Kidney tubule cell (primary cell): ENCODE data around the gene SH3RF3.

Experiments used
- DNase-seq: peaks from one replicate; pipeline ENCODE4 v3.0.0-alpha.2; 2018; ENCODE audit warnings: low spot score

Gene SH3RF3

GRCh38 chr2:109454304-109454703 is 325.3 kb downstream of the SH3RF3 start:
- DNase-seq = no peak

GRCh38 chr2:109454765-109455394 is 325.9 kb downstream of the SH3RF3 start:
- no peak for DNase-seq

GRCh38 chr2:109455731-109456691 is 327.0 kb downstream of the SH3RF3 start:
- no peak for DNase-seq

GRCh38 chr2:109456776-109457175 is 327.8 kb downstream of the SH3RF3 start:
- DNase-seq = no peak

- DNase-seq = peak; percentile 25
Measured at GRCh38 chr2:109457366-109457765, 328.4 kb downstream of the SH3RF3 start.

DNA sequence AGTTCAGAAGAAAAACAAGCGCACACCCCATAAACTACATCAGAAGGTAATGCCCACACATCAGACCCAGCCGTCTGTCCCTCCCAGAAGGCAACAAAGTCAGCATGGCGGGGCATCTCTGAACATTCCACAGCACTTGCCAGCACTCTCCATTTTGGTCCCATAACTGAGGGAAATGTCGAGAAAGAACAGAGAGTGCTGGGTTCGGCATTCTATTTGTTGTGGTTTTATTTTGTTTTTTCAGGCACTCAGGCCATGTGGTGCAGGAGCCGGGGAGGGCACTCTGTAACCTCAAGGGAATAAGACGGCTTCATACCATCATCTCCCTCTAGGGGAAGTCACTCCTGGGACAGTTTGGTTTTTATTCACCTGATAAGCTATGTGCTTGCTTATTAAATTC is 328.8 kb downstream of the SH3RF3 start:
- DNase-seq = no peak

GRCh38 chr2:109458512-109458911 is 329.5 kb downstream of the SH3RF3 start:
- no peak for DNase-seq

DNA sequence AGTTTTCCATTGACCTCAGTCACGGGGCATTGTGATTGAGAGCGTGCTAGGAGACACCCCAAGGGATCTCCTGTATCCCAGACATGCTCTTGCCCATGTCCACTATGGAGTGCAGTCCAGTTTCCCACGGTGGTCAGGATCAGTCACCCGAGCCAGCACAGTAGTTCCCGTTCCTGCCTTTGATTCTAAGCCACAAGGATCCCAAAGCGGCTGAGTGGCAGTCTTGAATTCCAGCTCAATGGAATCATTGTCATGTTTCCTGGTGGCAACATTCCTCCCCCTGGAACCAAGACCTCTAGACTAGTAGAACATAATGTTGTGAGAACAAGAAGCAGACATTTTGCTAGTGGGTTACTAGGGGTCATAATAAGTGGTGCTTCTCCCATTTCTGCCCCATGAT is 330.5 kb downstream of the SH3RF3 start:
- peak; percentile 82 for DNase-seq

- peak; percentile 87 for DNase-seq
Measured at GRCh38 chr2:109460553-109461324, 331.7 kb downstream of the SH3RF3 start.

- no peak for DNase-seq
Measured at GRCh38 chr2:109463236-109463635, 334.2 kb downstream of the SH3RF3 start.

- DNase-seq = no peak
Measured at GRCh38 chr2:109463891-109464290, 334.9 kb downstream of the SH3RF3 start.

DNA sequence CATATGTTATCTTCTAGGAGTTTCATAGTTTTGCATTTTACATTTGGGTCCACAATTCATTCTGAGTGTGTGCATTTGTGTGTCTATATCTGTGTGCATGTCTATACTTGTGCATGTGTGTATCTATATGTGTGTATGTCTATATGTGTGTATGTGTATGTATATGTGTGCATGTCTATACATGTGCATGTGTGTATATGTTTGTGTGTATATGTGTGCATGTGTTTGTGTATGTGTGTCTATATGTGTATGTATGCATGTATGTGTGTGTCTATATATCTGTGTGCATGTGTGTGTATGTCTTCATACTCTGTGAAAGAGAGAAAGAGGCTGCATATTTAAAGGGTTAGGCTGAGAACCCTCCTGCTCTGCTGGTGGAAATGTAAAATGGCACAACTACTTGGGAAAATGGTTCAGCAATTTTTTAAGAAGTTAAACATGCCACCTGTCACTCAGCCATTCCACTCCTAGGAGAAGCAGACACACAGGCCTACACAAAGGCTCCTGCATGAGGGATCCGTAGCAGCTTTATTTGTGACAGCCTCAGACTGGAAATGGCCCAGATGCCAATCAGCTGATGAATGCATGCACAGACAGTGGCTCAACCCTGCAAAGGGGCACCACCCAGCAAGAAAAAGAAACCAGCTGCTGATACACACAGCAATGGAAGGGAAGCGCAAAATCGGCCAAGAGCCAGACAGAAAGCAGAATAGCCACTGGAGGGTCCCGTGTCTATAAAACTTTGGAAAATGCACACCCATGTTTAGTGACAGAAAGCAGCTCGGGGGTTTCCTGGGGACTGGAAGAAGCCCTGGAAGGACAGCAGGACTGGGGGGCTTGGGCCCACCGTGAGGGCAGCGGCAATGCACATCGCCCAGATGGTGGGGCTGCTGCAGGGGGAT is 337.9 kb downstream of the SH3RF3 start:
- DNase-seq = peak; percentile 91

DNA sequence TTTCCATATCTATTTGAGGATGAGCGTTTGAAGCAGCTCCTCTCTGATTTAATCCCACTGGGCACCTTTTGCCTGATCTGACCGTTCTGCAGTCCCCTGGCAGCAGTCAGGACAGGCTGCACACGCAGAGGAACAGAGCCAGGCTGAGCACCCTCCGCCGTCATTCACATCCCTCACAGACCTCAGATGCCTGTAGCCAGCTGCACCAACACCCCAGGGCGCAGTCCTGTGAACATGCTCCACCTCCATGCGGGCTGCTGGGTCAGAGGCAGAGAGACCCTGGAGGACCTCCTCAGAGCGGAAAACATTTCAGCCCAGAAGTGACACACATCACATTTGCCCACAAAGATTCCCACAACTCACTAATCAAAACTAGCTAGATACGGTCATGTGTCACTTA is 338.7 kb downstream of the SH3RF3 start:
- DNase-seq = no peak

DNA sequence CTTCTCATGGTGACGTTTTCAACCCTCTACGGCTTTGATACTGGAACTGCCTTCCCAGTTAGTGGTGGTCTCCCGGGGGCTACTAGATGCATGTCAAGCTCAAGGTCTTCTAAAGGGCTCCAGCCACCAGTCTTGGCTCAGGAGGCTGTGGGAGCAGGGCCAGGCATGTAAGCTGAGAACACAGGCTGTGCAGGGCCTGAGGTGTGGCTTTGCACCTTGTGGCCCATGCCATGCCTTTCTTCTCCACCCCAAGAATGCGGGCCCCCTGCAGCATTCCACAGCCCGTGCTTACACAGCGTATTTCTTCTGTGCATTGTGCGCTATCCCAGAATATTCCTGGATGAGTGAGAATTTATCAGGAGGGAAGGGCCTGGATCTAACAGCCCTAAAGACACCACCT is 339.9 kb downstream of the SH3RF3 start:
- DNase-seq = no peak

- DNase-seq = no peak
Measured at GRCh38 chr2:109471658-109472057, 342.7 kb downstream of the SH3RF3 start.

DNA sequence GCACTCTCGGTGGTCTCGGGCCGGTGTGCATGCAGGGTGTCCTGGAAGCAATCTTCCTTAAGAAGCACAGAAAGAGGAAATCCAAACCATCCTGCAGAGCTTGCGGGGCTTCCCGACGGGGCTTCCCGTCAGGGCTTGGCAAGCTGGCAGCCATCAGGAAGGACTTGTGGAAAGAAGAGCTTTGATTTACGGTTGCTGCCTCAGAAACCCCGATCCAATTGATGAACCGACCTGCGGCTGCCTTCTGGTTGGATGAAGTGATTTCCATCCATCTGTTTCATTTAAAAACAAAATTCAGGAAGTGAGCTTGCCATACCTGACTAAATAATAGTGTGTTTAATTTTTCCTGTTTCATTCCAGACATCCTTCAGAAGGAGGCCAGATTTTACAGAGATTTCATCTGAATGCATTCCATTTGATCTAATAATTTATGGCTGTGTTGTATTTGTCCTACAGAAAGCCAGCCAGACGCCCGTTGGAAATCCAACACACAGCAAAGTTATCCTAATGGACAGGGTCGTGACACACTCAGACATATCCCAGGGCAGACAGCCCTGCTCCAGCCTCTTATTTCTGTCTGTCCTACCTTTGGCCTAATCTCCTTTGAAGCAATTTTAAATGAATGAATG is 343.4 kb downstream of the SH3RF3 start:
- no peak for DNase-seq

DNA sequence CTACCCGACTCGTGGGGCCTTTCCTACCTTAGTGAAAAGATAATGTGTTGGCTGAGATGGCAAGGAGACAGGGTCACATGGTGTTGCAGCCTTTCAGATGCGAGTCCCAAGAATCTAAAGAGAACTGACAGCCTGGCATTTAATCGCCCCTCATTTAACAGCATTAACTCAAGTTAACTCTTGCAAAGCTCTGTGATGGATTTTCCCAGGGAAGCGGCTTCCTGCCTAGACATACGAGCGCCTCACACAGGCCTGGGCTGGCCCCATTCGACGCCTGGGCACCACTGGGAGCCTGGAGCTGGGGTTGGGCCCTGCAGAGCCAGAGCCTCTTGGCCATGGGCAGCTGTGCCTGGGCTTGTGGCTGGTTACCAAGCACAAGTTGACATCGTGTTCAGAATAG is 344.0 kb downstream of the SH3RF3 start:
- no peak for DNase-seq

- DNase-seq = no peak
Measured at GRCh38 chr2:109473616-109474318, 344.8 kb downstream of the SH3RF3 start.

DNA sequence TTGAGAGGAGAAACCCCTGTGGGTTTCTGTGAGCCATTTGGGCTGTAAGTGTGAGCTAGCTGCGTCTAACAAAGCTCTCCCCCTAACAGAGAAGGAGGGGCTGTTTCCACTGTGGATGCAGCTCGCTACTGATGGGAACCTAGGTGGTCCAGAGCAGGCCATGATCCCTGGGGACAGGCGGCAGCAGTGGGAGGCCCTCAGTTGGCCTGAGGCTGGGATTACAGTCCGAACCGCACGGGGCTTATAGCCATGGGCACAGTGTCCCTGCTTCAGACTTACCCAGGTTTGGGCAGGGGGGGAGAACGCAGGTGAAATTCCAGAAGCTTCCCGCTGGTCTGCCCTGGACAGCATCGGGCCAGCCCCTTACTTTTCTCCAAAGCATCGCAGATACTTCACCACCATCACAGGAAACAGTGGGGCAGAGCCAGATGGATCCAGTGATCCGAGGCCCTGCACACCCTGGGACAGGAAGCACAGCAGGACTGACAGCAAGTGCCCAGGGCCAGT is 345.4 kb downstream of the SH3RF3 start:
- DNase-seq = no peak

GRCh38 chr2:109475531-109476210 is 346.7 kb downstream of the SH3RF3 start:
- DNase-seq = peak; percentile 13
